ENCODE results near the gene IFNA17. TPM values are rescaled to one million over a fixed set of nuclear protein-coding genes. Genes with fewer than 3 reads are reported as not detected.
"Not testable (repeated sequence)": the region's sequence is repeated elsewhere in the genome, so short reads cannot be mapped to it uniquely, and the experiment has no call there.

The IFNA17 gene
- total RNA-seq, 1 donor from 2014 or later, result not detected

DNA sequence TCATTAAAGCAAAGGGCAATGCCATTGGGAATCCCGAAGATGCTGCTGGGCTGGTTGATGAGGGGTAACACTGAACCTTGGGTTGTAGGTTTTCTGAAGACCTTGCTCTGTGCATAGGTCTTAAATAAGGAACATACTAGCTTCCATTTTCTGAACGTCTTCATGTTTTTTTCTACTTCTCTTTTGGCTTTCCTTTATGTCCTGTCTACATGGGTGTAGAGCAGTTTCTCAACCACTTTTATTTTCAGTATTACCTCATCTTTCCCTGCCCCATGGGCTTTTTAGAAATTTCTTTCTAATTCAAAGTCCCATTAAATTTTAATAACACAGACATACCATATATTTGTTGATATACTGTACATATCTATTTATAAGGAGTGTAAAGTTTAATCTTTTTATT is 11.9 kb upstream of the IFNA17 start, which contains the start of gene IFNA14:
Gene IFNA14 (minus strand): TSS at position 95 of the 400 bp plus-strand sequence. CDS start 70 bp downstream, at position 25.
- H3K9me3 ChIP-seq, result no peaks in the 10 kb centered on the region
- TF ChIP-seq, protein P1, sequence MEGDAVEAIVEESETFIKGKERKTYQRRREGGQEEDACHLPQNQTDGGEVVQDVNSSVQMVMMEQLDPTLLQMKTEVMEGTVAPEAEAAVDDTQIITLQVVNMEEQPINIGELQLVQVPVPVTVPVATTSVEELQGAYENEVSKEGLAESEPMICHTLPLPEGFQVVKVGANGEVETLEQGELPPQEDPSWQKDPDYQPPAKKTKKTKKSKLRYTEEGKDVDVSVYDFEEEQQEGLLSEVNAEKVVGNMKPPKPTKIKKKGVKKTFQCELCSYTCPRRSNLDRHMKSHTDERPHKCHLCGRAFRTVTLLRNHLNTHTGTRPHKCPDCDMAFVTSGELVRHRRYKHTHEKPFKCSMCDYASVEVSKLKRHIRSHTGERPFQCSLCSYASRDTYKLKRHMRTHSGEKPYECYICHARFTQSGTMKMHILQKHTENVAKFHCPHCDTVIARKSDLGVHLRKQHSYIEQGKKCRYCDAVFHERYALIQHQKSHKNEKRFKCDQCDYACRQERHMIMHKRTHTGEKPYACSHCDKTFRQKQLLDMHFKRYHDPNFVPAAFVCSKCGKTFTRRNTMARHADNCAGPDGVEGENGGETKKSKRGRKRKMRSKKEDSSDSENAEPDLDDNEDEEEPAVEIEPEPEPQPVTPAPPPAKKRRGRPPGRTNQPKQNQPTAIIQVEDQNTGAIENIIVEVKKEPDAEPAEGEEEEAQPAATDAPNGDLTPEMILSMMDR (IDR thresholded peaks at IDR 0.05), result no peak
- no peaks in the 10 kb centered on the region for H3K4me1 ChIP-seq
- no peak within 1 kb of the TSS for H3K4me3 ChIP-seq
- no peak for DNase-seq (ENCODE audit: low spot score in 2 of 2)
- H3K27me3 ChIP-seq, result no peaks in the 10 kb centered on the region
- H3K27ac ChIP-seq, result no peak within 1 kb of the TSS
- intact Hi-C loops (cut with DNase I), result no loop called here
- H3K36me3 ChIP-seq, result no peaks in the 10 kb centered on the region

DNA sequence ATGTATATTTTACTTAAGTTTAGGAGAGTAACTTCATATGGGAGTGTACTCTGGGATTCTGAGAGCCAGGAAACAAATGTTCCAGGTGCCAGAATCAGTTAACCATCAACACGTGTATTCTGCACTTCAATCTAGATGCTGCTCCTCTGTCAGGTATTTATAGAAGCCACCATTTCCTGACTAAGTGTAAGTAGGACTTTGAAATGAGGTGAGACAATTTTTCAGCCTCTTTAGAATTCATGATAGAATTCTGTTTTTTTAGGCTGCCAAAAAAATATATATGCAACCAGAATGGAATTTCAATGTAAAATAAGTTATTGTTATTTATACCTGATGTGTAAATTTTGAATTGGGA is 8.3 kb upstream of the IFNA17 start:
- DNase-seq (ENCODE audit: low spot score in 2 of 2); intact Hi-C loops (cut with DNase I); H3K9me3 ChIP-seq; H3K4me3 ChIP-seq; H3K27me3 ChIP-seq; H3K27ac ChIP-seq; H3K4me1 ChIP-seq; H3K36me3 ChIP-seq: not testable (repeated sequence)

DNA sequence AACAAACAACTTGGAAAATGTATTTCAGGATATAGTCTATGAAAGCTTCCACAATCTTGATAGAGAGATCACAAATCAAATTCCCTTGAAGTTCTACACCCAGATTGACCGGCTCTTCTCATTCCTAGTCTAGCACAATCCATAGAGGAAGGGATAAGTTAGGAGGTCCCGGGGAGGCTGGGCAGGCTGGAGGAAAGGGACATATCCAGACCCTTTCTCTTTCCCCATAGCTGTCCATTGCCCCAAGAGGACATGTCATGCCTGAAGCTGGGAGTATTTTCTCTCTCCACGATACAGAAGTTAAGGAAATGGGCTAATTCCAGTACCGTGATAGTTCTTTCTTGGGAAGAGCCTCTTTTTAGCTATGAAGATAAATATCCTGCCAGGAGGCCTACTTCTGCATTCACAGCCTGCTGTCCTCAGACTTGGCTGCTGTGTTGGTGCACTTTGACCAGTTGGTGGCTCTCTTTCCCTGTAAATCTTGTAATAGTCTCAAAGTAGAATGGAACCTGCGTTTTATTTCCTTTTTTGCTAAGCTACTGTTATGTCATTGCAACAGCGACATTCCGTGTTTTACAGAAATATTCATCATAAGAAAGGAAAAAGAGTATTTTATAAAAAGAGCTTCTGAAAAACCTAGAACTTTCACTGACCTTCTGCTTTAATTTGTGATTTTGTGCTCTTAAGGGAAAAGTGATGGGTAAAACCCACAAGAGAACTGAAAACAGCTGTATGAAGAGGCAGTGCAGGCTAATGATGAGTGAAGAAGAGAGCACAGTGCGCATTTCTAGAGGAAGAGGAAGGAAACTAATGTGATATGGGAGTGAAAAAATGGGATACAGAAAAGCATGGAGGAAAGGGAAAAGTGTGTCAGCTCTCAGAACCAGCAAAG is 7.7 kb upstream of the IFNA17 start:
- H3K27me3 ChIP-seq; H3K27ac ChIP-seq; H3K36me3 ChIP-seq; DNase-seq (ENCODE audit: low spot score in 2 of 2); H3K4me3 ChIP-seq; H3K4me1 ChIP-seq; H3K9me3 ChIP-seq; intact Hi-C loops (cut with DNase I): not testable (repeated sequence)
- TF ChIP-seq, protein P1 (IDR thresholded peaks at IDR 0.05), result peak in 2 of 3 experiments; percentile 36 to 40

DNA sequence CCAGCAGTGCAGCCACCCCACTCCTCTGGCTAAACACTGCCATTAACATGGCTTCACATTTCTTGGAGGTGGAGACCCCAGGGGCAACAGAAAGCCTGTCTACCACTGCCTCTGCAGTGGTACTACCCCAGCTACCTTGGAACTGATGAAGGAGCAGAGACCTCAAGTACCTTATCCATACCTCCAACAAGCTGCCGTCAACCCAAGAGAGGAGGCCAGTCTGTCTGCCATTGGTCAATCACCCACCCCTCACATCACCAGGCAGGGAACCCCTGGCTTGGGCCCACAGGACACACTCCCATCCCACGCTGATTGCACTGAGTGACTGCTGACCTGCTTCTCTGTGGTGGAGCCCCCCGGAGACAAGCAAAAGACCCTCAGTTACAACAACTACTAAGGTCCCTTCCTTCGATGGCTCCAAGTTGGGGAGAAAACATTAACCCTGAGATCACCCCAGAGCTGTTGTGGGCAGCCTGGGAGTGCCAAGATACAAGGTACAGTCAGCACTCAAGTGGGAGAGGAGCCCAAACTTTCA is 6.2 kb upstream of the IFNA17 start:
- TF ChIP-seq, protein P1 (IDR thresholded peaks at IDR 0.05), result no peak
- H3K4me3 ChIP-seq, result no peak overlapping the region
- H3K27me3 ChIP-seq, result no peaks in the 10 kb centered on the region
- no peaks in the 10 kb centered on the region for H3K4me1 ChIP-seq
- H3K9me3 ChIP-seq, result no peaks in the 10 kb centered on the region
- no peak for DNase-seq (ENCODE audit: low spot score in 2 of 2)
- no peaks in the 10 kb centered on the region for H3K36me3 ChIP-seq
- intact Hi-C loops (cut with DNase I), result no loop called here
- no peak overlapping the region for H3K27ac ChIP-seq

DNA sequence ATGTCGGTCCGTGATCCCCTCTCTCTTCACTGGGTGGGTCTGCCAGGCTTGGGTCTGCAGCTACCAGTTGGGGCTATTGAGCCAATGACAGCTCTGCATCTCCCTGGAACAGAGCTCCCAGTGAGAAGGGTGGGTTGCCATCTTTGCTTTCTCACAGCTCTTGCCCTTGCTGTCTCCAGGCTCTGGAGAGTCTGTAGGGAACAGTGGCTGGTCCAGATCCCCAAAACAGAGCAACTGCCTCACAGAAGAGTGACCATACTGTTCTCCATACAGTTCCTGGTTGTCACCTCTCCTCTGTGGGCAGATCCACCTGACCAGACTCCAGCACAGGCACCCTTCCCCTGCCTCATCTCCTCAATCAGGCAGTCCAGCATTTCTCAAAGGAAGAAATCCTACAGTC is 5.2 kb upstream of the IFNA17 start:
- Histone ChIP-seq H3K9me3 (no peaks in the 10 kb centered on the region), H3K27ac (no peak overlapping the region), H3K27me3 (no peaks in the 10 kb centered on the region), H3K4me1 (no peaks in the 10 kb centered on the region), H3K4me3 (no peak overlapping the region), H3K36me3 (no peaks in the 10 kb centered on the region)
- intact Hi-C loops (cut with DNase I), result no loop called here
- no peak for DNase-seq (ENCODE audit: low spot score in 2 of 2)
- TF ChIP-seq, protein P1 (IDR thresholded peaks at IDR 0.05), result no peak

DNA sequence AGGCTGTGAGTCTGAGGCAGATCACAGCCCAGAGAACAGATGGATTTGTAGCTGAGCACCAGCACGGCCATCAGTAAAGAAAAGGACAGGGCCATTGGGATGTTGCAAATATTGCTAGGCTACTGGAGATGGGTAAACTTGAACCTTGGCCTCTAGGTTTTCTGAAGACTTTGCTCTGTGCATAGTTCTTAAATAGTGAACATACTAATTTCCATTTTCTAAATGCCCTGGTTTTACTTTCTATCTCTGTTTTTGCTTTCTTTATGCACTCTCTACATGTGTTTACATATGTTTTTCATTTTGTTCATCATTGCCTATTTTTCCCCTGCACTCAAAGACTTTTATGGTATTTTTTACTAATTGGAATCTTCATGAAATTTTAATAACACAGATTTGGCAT is 10.8 kb downstream of the IFNA17 start, which contains the start of gene IFNA16:
Gene IFNA16 (minus strand): TSS at position 101 of the 400 bp plus-strand sequence. CDS start 6 bp downstream, at position 95.
- H3K27ac ChIP-seq; H3K36me3 ChIP-seq; intact Hi-C loops (cut with DNase I); DNase-seq (ENCODE audit: low spot score in 2 of 2); H3K27me3 ChIP-seq; H3K9me3 ChIP-seq; H3K4me1 ChIP-seq; H3K4me3 ChIP-seq: not testable (repeated sequence)
